Adrenal gland (tissue), 5 donors: ENCODE measurements around the gene REG4.

Experiments used
- POLR2A ChIP-seq, 2 donors: fragments of 450-650 bp; IDR thresholded peaks; one replicate each; pipeline ENCODE4 v1.6.1; 2017; ENCODE audit warnings: antibody characterized with exemption in 2 of 2, mild to moderate bottlenecking in 2 of 2, moderate library complexity in 1 of 2
- TF ChIP-seq, protein P1 (sequence below), 6 experiments: fragments of 450-650 bp in 4 of 6; fragments of 200-600 bp in 2 of 6; sonication (generic) in 1 of 6; IDR thresholded peaks; 1 replicate in 5 of 6; 2 replicates in 1 of 6; pipeline versions ENCODE4 v1.5.1 to v1.8.0; 2016 to 2021; ENCODE audit warnings: antibody characterized with exemption in 6 of 6, mild to moderate bottlenecking in 2 of 6, moderate library complexity in 1 of 6
- donor health status: DM: no; HTN: no; CAD: no.

DNA sequence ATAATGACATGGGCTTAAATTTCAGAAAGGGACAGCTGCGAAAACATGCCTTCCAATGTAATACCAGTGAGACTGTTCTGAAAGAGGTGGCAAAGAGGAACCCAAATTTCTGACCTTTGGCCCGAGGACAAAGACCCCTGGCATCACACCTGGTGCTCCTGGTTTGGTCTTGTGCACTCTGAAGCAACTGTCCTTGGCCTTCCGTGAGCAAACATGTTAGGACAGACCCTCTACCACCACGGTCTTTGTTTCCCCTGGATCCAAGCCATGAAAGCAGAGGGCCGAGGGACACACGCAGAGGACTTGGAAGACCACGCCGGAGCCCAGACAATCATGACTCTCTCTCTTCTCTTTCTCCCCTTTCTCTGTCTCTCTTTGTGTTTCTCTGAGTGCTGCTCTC lies 6.0 kb downstream of the REG4 start:
- TF ChIP-seq, protein P1, sequence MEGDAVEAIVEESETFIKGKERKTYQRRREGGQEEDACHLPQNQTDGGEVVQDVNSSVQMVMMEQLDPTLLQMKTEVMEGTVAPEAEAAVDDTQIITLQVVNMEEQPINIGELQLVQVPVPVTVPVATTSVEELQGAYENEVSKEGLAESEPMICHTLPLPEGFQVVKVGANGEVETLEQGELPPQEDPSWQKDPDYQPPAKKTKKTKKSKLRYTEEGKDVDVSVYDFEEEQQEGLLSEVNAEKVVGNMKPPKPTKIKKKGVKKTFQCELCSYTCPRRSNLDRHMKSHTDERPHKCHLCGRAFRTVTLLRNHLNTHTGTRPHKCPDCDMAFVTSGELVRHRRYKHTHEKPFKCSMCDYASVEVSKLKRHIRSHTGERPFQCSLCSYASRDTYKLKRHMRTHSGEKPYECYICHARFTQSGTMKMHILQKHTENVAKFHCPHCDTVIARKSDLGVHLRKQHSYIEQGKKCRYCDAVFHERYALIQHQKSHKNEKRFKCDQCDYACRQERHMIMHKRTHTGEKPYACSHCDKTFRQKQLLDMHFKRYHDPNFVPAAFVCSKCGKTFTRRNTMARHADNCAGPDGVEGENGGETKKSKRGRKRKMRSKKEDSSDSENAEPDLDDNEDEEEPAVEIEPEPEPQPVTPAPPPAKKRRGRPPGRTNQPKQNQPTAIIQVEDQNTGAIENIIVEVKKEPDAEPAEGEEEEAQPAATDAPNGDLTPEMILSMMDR (IDR thresholded peaks at IDR 0.05) = no peak
- no peak for TF ChIP-seq POLR2A (IDR thresholded peaks at IDR 0.05)
